ENCODE results near the gene BCS1L. TPM values are rescaled to one million over a fixed set of nuclear protein-coding genes. Genes with fewer than 3 reads are reported as not detected.

BCS1L gene
- total RNA-seq, 1 donor from 2014 or later = 61.3 TPM

GRCh38 chr2:218648088-218648786 lies 11.2 kb upstream of the BCS1L start:
- Histone ChIP-seq H3K27me3 (ENCODE audit: control insufficient read depth, insufficient read depth, low read length) (no peaks in the 10 kb centered on the region), H3K4me3 (ENCODE audit: low read depth, low read length) (no peak overlapping the region), H3K36me3 (ENCODE audit: control insufficient read depth, insufficient read depth, low read length) (peaks cover 40% of the 10 kb centered on the region)
- DNase-seq (ENCODE audit: low read depth) (peak; percentile 65), FAIRE-seq (peak; percentile 80)
- TF ChIP-seq, protein P1, sequence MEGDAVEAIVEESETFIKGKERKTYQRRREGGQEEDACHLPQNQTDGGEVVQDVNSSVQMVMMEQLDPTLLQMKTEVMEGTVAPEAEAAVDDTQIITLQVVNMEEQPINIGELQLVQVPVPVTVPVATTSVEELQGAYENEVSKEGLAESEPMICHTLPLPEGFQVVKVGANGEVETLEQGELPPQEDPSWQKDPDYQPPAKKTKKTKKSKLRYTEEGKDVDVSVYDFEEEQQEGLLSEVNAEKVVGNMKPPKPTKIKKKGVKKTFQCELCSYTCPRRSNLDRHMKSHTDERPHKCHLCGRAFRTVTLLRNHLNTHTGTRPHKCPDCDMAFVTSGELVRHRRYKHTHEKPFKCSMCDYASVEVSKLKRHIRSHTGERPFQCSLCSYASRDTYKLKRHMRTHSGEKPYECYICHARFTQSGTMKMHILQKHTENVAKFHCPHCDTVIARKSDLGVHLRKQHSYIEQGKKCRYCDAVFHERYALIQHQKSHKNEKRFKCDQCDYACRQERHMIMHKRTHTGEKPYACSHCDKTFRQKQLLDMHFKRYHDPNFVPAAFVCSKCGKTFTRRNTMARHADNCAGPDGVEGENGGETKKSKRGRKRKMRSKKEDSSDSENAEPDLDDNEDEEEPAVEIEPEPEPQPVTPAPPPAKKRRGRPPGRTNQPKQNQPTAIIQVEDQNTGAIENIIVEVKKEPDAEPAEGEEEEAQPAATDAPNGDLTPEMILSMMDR (IDR thresholded peaks at IDR 0.05; ENCODE audit: insufficient read depth, low read length, severe bottlenecking) = peak; percentile 79

DNA sequence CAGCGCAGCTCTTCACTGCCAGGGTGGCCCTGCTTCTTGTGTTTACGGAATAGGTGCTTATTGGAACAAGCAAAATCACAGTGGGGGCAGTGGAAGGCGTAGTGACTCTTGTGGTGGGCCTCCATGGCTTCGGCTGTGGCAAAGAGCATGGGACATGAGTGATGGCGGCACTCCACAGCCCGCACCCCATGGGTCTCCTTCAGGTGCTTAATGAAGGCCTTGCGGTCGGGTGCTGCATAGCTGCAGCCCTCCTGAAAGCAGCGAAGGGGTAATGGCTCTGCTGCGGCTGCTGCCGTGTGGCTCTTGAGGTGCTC lies 10.7 kb upstream of the BCS1L start:
- H3K27me3 ChIP-seq (ENCODE audit: control insufficient read depth, insufficient read depth, low read length) = no peaks in the 10 kb centered on the region
- no peak overlapping the region for H3K4me3 ChIP-seq (ENCODE audit: low read depth, low read length)
- peaks cover 37% of the 10 kb centered on the region for H3K36me3 ChIP-seq (ENCODE audit: control insufficient read depth, insufficient read depth, low read length)
- FAIRE-seq (no peak), DNase-seq (ENCODE audit: low read depth) (no peak)
- TF ChIP-seq, protein P1 (IDR thresholded peaks at IDR 0.05; ENCODE audit: insufficient read depth, low read length, severe bottlenecking) = no peak

- TF ChIP-seq, protein P1 (IDR thresholded peaks at IDR 0.05; ENCODE audit: insufficient read depth, low read length, severe bottlenecking) = no peak
- H3K36me3 ChIP-seq (ENCODE audit: control insufficient read depth, insufficient read depth, low read length) = peaks cover 18% of the 10 kb centered on the region
- H3K27me3 ChIP-seq (ENCODE audit: control insufficient read depth, insufficient read depth, low read length) = no peaks in the 10 kb centered on the region
- H3K4me3 ChIP-seq (ENCODE audit: low read depth, low read length) = no peak overlapping the region
- FAIRE-seq = no peak
- no peak for DNase-seq (ENCODE audit: low read depth)
Measured at GRCh38 chr2:218655751-218656150, 3.7 kb upstream of the BCS1L start.

DNA sequence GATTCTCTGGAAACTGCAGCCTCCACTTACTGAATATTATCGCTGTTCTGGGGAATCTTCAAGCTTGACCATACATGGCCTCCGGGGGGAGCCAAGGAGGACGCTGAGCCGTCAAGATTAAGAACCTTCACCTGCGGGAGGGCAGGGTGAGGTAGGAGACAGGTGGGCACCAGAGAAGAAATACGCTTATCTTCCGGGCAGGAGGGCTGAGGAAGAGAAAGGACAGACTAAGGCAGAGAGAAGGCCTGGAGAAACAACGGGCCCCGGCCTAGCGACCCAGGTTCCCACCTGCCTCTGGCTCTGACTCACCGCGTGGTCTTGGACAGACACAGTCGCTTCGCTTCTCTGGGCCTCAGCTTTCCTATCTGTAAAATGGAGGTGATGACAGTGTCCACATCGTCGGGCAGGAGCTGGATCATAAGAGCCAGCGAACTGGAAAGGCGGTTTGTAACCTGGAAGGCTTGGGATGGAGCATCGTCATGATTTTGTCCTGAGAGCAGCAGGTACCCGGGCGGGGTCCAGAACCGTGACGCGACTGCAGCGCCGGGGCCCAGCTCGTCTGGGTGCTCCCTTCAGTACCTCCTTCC lies 719 bp upstream of the BCS1L start:
- TF ChIP-seq, protein P1 (IDR thresholded peaks at IDR 0.05; ENCODE audit: insufficient read depth, low read length, severe bottlenecking) = peak; percentile 63
- Histone ChIP-seq H3K27me3 (ENCODE audit: control insufficient read depth, insufficient read depth, low read length) (no peaks in the 10 kb centered on the region), H3K36me3 (ENCODE audit: control insufficient read depth, insufficient read depth, low read length) (peaks cover 21% of the 10 kb centered on the region), H3K4me3 (ENCODE audit: low read depth, low read length) (peak overlapping the region; percentile 81)
- FAIRE-seq (no peak), DNase-seq (ENCODE audit: low read depth) (peak; percentile 68)

DNA sequence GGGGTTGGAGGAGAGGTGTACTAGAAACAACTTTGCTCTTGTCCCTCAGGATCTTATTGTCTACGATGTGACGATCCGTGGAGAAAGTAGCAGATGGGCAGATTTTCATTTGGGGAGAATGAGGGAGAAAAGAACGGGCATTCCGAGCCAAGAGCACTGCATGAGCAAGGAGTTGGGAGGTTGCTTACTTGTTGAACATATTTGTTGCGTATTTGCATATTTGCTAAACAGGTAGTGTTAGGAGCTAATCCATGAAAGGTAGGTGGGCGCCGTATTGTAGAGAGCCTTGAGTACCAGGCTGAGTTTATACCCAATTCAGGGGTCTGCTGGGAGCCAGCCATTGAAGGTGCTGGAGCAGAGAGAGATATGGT lies 490 bp downstream of the BCS1L start:
- no peak for DNase-seq (ENCODE audit: low read depth)
- Histone ChIP-seq H3K36me3 (ENCODE audit: control insufficient read depth, insufficient read depth, low read length) (peaks cover 32% of the 10 kb centered on the region), H3K27me3 (ENCODE audit: control insufficient read depth, insufficient read depth, low read length) (no peaks in the 10 kb centered on the region), H3K4me3 (ENCODE audit: low read depth, low read length) (peak overlapping the region; percentile 81)
- TF ChIP-seq, protein P1 (IDR thresholded peaks at IDR 0.05; ENCODE audit: insufficient read depth, low read length, severe bottlenecking) = no peak
- FAIRE-seq = no peak

- FAIRE-seq (no peak), DNase-seq (ENCODE audit: low read depth) (no peak)
- TF ChIP-seq, protein P1 (IDR thresholded peaks at IDR 0.05; ENCODE audit: insufficient read depth, low read length, severe bottlenecking) = no peak
- Histone ChIP-seq H3K36me3 (ENCODE audit: control insufficient read depth, insufficient read depth, low read length) (peaks cover 33% of the 10 kb centered on the region), H3K27me3 (ENCODE audit: control insufficient read depth, insufficient read depth, low read length) (no peaks in the 10 kb centered on the region), H3K4me3 (ENCODE audit: low read depth, low read length) (no peak overlapping the region)
Measured at GRCh38 chr2:218662377-218662776, 2.9 kb downstream of the BCS1L start.

Measured in bronchial epithelial cell (primary cell).